K562 (cell line): ENCODE measurements around the gene FBXL13. TPM values are rescaled to one million over a fixed set of nuclear protein-coding genes. Genes with fewer than 3 reads are reported as not detected.

Experiments used
- CCAR2 ChIP-seq: fragments of 200-400 bp; formaldehyde crosslinking; IDR thresholded peaks from 2 replicates; pipeline ENCODE4 v1.6.1; 2017; ENCODE audit warnings: mild to moderate bottlenecking, low read depth, low read length
- CHAMP1 ChIP-seq: fragments of 450-650 bp; IDR thresholded peaks from 2 replicates; pipeline ENCODE4 v1.6.1; 2016; ENCODE audit warnings: mild to moderate bottlenecking
- FOSL1 ChIP-seq: fragments of 200-800 bp; sonication (Bioruptor generic); conservative IDR thresholded peaks from 2 replicates; pipeline ENCODE4 v1.6.1; 2016; ENCODE audit warnings: missing genetic modification characterization, missing compliant biosample characterization
- FOXJ2 ChIP-seq: fragments of 200-800 bp; sonication (Bioruptor generic); IDR thresholded peaks from 2 replicates; pipeline ENCODE4 v1.6.1; 2016; ENCODE audit warnings: missing genetic modification characterization, missing compliant biosample characterization
- KLF13 ChIP-seq: fragments of 450-650 bp; IDR thresholded peaks from 2 replicates; pipeline ENCODE4 v1.6.1; 2016; ENCODE audit warnings: missing genetic modification characterization, low read depth, mild to moderate bottlenecking, missing compliant biosample characterization, moderate library complexity, borderline replicate concordance
- NFATC3 ChIP-seq: fragments of 450-650 bp; IDR thresholded peaks from 2 replicates; pipeline ENCODE4 v1.6.1; 2017; ENCODE audit warnings: mild to moderate bottlenecking
- NONO ChIP-seq, 2 experiments: fragments of 200-400 bp in 1 of 2; fragments of 450-650 bp in 1 of 2; formaldehyde crosslinking in 1 of 2; IDR thresholded peaks; 2 replicates each; pipeline ENCODE4 v1.6.1; 2017; ENCODE audit warnings: low read depth in 2 of 2, mild to moderate bottlenecking in 2 of 2, moderate library complexity in 2 of 2, low read length in 1 of 2
- RNF2 ChIP-seq: sonication (generic); IDR thresholded peaks from 2 replicates; pipeline ENCODE4 v1.6.1; 2016
- SFPQ ChIP-seq: fragments of 200-400 bp; formaldehyde crosslinking; IDR thresholded peaks from 2 replicates; pipeline ENCODE4 v1.6.1; 2017; ENCODE audit warnings: mild to moderate bottlenecking, low read depth, low read length, moderate library complexity
- TEAD1 ChIP-seq, 2 experiments: fragments of 450-650 bp in 1 of 2; sonication (generic) in 1 of 2; formaldehyde crosslinking; IDR thresholded peaks; 2 replicates each; pipeline versions ENCODE4 v1.4.0 to v1.8.0; 2020 to 2022; ENCODE audit warnings: mild to moderate bottlenecking in 2 of 2, missing genetic modification reagents in 1 of 2
- ZNF395 ChIP-seq: fragments of 200-800 bp; sonication (Bioruptor generic); IDR thresholded peaks from 2 replicates; pipeline ENCODE4 v1.6.1; 2017; ENCODE audit warnings: missing genetic modification characterization, missing compliant biosample characterization
- ZNF592 ChIP-seq: fragments of 450-650 bp; IDR thresholded peaks from 2 replicates; pipeline ENCODE4 v1.6.1; 2017; ENCODE audit warnings: antibody characterized with exemption, mild to moderate bottlenecking
- ZNF740 ChIP-seq, 3 experiments: fragments of 200-800 bp in 1 of 3; sonication (Bioruptor generic) in 1 of 3; sonication (generic) in 1 of 3; formaldehyde crosslinking in 1 of 3; IDR thresholded peaks; 2 replicates each; pipeline versions ENCODE4 v1.6.1 to v1.8.0; 2016 to 2022; ENCODE audit warnings: mild to moderate bottlenecking in 2 of 3, missing compliant biosample characterization in 2 of 3, missing genetic modification characterization in 2 of 3, missing genetic modification reagents in 1 of 3
- ZNF766 ChIP-seq: fragments of 200-800 bp; sonication (Bioruptor generic); conservative IDR thresholded peaks from 2 replicates; pipeline ENCODE4 v1.6.1; 2016; ENCODE audit warnings: missing genetic modification characterization, missing compliant biosample characterization
- polyA plus RNA-seq, 8 experiments: library from polyadenylated mRNA; depleted of rRNA in 4 of 8; stranded (reverse) in 5 of 8; unstranded in 3 of 8; fragments of >200 nt; fragmentation: Nextera tagmentation in 2 of 8; fragmentation: Illumina TruSeq in 1 of 8; extraction: Ambion mirVana in 2 of 8; extraction: Trizol in 1 of 8; gene quantifications; 2 replicates each; pipeline versions ENCODE4 v1.2.1 to v1.2.3, GENCODE V29; 2011 to 2014; ENCODE audit warnings: inconsistent platforms in 1 of 8, missing spikeins in 1 of 8
- total RNA-seq, 7 experiments: library from RNA; depleted of rRNA in 6 of 7; stranded (reverse); fragments of >200 nt in 6 of 7; fragmentation: Illumina TruSeq in 2 of 7; extraction: Trizol in 2 of 7; gene quantifications; 2 replicates each; pipeline versions ENCODE4 v1.2.1 to v1.2.3, GENCODE V29; 2011 to 2021; ENCODE audit warnings: low replicate concordance in 1 of 7

The FBXL13 gene
- total and polyA plus RNA-seq, 9 of the 15 experiments (the other 6 are each of a cell fraction or from before 2014, with no cell fraction given) = 16.3 to 55.0 (median 25.4) TPM

- TF ChIP-seq SFPQ (no peak), KLF13 (tag) (peak; percentile 39; the same call in 1 of the 2 replicates), CCAR2 (no peak), ZNF592 (peak; percentile 93), ZNF766 (CRISPR knock-in tag) (peak; percentile 67; the same call in 1 of the 2 replicates), FOXJ2 (peak; percentile 81), NONO (IDR thresholded peaks at IDR 0.05; ENCODE audit: low read depth in 2 of 2, low read length in 1 of 2) (0 out of 4 replicates have a peak, but pooled peaks of 1 of the 2 experiments have one; percentile 15), FOSL1 (peak; percentile 94), TEAD1 (CRISPR knock-in tag; IDR thresholded peaks at IDR 0.05) (peak; percentile 43 to 80; a peak in 1 of 4 replicates), CHAMP1 (peak; percentile 88), NFATC3 (peak; percentile 49; the same call in 1 of the 2 replicates), ZNF740 (CRISPR knock-in tag; IDR thresholded peaks at IDR 0.05) (0 out of 2 replicates have a peak, but pooled peaks have one; percentile 33), ZNF740 (tag; IDR thresholded peaks at IDR 0.05) (no peak), RNF2 (peak; percentile 92), ZNF395 (CRISPR knock-in tag) (peak; percentile 72)
Observed at GRCh38 chr7:102973096-102973802, 101.3 kb downstream of the FBXL13 start (continued).
